Natural killer cell (primary cell): Measurements from ENCODE around the gene MAP1A. TPM values are rescaled to one million over a fixed set of nuclear protein-coding genes. Genes with fewer than 3 reads are reported as not detected.

ENCODE experiments used
- ATAC-seq, 3 donors: fragments of 150-1000 bp in 2 of 3; fragments of 200-7000 bp in 1 of 3; cut with Tn5 transposase; 1 replicate in 1 of 3; 2 replicates in 2 of 3; pipeline ENCODE4 v1.10.0; 2021; ENCODE audit warnings: mild to moderate bottlenecking in 2 of 3, moderate library complexity in 2 of 3
- DNase-seq, 2 donors: peaks; one replicate each; pipeline versions ENCODE4 v3.0.0 to v3.0.0-alpha.2; 2013 to 2021; ENCODE audit warnings: mixed read lengths in 1 of 2
- H3K27ac ChIP-seq: one replicate; pipeline ENCODE4 v1.5.1; 2013; ENCODE audit warnings: mild to moderate bottlenecking, low read length
- H3K27me3 ChIP-seq: one replicate; pipeline ENCODE4 v1.6.1; 2013; ENCODE audit warnings: low read length; ENCODE audit not compliant: control insufficient read depth, insufficient read depth
- H3K36me3 ChIP-seq: one replicate; pipeline ENCODE4 v1.6.1; 2013; ENCODE audit warnings: low read length; ENCODE audit not compliant: control insufficient read depth, insufficient read depth
- H3K4me1 ChIP-seq: one replicate; pipeline ENCODE4 v1.6.1; 2013; ENCODE audit warnings: low read length; ENCODE audit not compliant: control insufficient read depth, insufficient read depth
- H3K4me3 ChIP-seq: one replicate; pipeline ENCODE4 v1.5.1; 2013; ENCODE audit warnings: low read length
- H3K9me3 ChIP-seq: one replicate; pipeline ENCODE4 v1.6.1; 2013; ENCODE audit warnings: low read length; ENCODE audit not compliant: control insufficient read depth, insufficient read depth
- H3K27ac Mint-ChIP-seq, 2 donors: one replicate each; pipeline ENCODE4 v1.8.0; 2022; ENCODE audit warnings: mild to moderate bottlenecking in 2 of 2, mixed read lengths in 2 of 2, moderate library complexity in 1 of 2
- H3K27me3 Mint-ChIP-seq, 2 donors: one replicate each; pipeline ENCODE4 v1.8.0; 2022; ENCODE audit warnings: low read depth in 2 of 2, mixed read lengths in 2 of 2
- H3K36me3 Mint-ChIP-seq: one replicate; pipeline ENCODE4 v1.8.0; 2022; ENCODE audit warnings: mixed read lengths
- H3K4me1 Mint-ChIP-seq, 2 donors: one replicate each; pipeline ENCODE4 v1.8.0; 2022; ENCODE audit warnings: mixed read lengths in 2 of 2
- H3K4me3 Mint-ChIP-seq: one replicate; pipeline ENCODE4 v1.8.0; 2022; ENCODE audit warnings: mild to moderate bottlenecking, moderate library complexity, mixed read lengths
- H3K9me3 Mint-ChIP-seq, 2 donors: one replicate each; pipeline ENCODE4 v1.8.0; 2022; ENCODE audit warnings: mixed read lengths in 2 of 2
- CTCF ChIP-seq: fragments of 200-600 bp; IDR thresholded peaks from one replicate; pipeline ENCODE4 v1.8.0; 2022; ENCODE audit warnings: antibody characterized with exemption
- WGBS: methylation state at CpG from one replicate; pipeline ENCODE4 v1.1.7; 2013; ENCODE audit warnings: missing lambda C conversion rate; ENCODE audit not compliant: insufficient coverage; 5-methylcytosine and 5-hydroxymethylcytosine counted together
- intact Hi-C: fragments of 100-400 bp; cut with micrococcal nuclease; formaldehyde crosslinking; loops from one replicate; pipeline ENCODE4 v1.14.2; 2022
- total RNA-seq, 4 donors: library from RNA; stranded (reverse); fragments of 120-200 nt in 1 of 4; gene quantifications; one replicate each; pipeline versions ENCODE4 v1.2.3 to v1.2.4, GENCODE V29; 2013 to 2022

Gene MAP1A
- total RNA-seq, 3 donors from 2014 or later (not counting 1 experiment from before 2014, with no cell fraction given) = 0.72 to 2.2 (median 0.98) TPM

- Mint-ChIP-seq H3K4me1 (peaks cover 15 to 25% of the 10 kb centered on the region in 2 donors), H3K4me3 (peak overlapping the region; percentile 9), H3K9me3 (no peaks in the 10 kb centered on the region), H3K27me3 (peaks cover 38 to 40% of the 10 kb centered on the region in 2 donors), H3K27ac (no peak overlapping the region), H3K36me3 (no peaks in the 10 kb centered on the region)
- DNase-seq (no peak), ATAC-seq (no peak)
- Histone ChIP-seq H3K4me1 (peaks cover 11% of the 10 kb centered on the region), H3K36me3 (no peaks in the 10 kb centered on the region), H3K4me3 (no peak overlapping the region), H3K27ac (no peak overlapping the region), H3K9me3 (no peaks in the 10 kb centered on the region), H3K27me3 (peaks cover 11% of the 10 kb centered on the region)
- 28% methylated on average over 2 of the region's 2 CpGs for WGBS
- intact Hi-C loops = no loop called here
- no peak for TF ChIP-seq CTCF
Measured at GRCh38 chr15:43519196-43519595, 1.8 kb downstream of the MAP1A start.

GRCh38 chr15:43520138-43520537 lies 2.7 kb downstream of the MAP1A start:
- intact Hi-C loops = no loop called here
- no peak for DNase-seq
- H3K36me3 Mint-ChIP-seq = no peaks in the 10 kb centered on the region

GRCh38 chr15:43521419-43521818 lies 4.0 kb downstream of the MAP1A start:
- Mint-ChIP-seq H3K4me3 (no peak overlapping the region), H3K27ac (no peak overlapping the region), H3K4me1 (peaks cover 10 to 25% of the 10 kb centered on the region in 2 donors), H3K27me3 (peaks cover 28 to 35% of the 10 kb centered on the region in 2 donors), H3K9me3 (no peaks in the 10 kb centered on the region), H3K36me3 (no peaks in the 10 kb centered on the region)
- 92% methylated on average over 11 of the region's 11 CpGs for WGBS
- peaks cover 11% of the 10 kb centered on the region for H3K4me1 ChIP-seq
- DNase-seq = no peak
- TF ChIP-seq CTCF = no peak
- intact Hi-C loops = no loop called here
- no peak overlapping the region for H3K4me3 ChIP-seq
- ATAC-seq = no peak
- no peaks in the 10 kb centered on the region for H3K36me3 ChIP-seq
- no peak overlapping the region for H3K27ac ChIP-seq
- no peaks in the 10 kb centered on the region for H3K9me3 ChIP-seq
- H3K27me3 ChIP-seq = peaks cover 11% of the 10 kb centered on the region

More at GRCh38 chr15:43520138-43520537, 2.7 kb downstream of the MAP1A start:
- H3K27ac Mint-ChIP-seq = no peak overlapping the region
- Histone ChIP-seq H3K36me3 (no peaks in the 10 kb centered on the region), H3K27me3 (peaks cover 11% of the 10 kb centered on the region), H3K4me1 (peaks cover 11% of the 10 kb centered on the region), H3K27ac (no peak overlapping the region), H3K9me3 (no peaks in the 10 kb centered on the region), H3K4me3 (no peak overlapping the region)
- 74% methylated on average over 1 of the region's 2 CpGs for WGBS
- no peaks in the 10 kb centered on the region for H3K9me3 Mint-ChIP-seq
- peaks cover 10 to 25% of the 10 kb centered on the region in 2 donors for H3K4me1 Mint-ChIP-seq
- ATAC-seq = no peak
- no peak for TF ChIP-seq CTCF
- H3K27me3 Mint-ChIP-seq = peaks cover 38 to 40% of the 10 kb centered on the region in 2 donors
- H3K4me3 Mint-ChIP-seq = no peak overlapping the region

- no peak for TF ChIP-seq CTCF
- intact Hi-C loops = no loop called here
- ATAC-seq = no peak
- no peaks in the 10 kb centered on the region for H3K9me3 ChIP-seq
- Mint-ChIP-seq H3K36me3 (no peaks in the 10 kb centered on the region), H3K4me1 (peaks cover 7 to 21% of the 10 kb centered on the region in 2 donors), H3K4me3 (no peak overlapping the region), H3K27me3 (peaks cover 20 to 28% of the 10 kb centered on the region in 2 donors), H3K9me3 (no peaks in the 10 kb centered on the region), H3K27ac (no peak overlapping the region)
- H3K27ac ChIP-seq = no peak overlapping the region
- H3K27me3 ChIP-seq = peaks cover 8% of the 10 kb centered on the region
- H3K36me3 ChIP-seq = no peaks in the 10 kb centered on the region
- H3K4me3 ChIP-seq = no peak overlapping the region
- 87% methylated on average over 9 of the region's 9 CpGs for WGBS
- H3K4me1 ChIP-seq = peaks cover 11% of the 10 kb centered on the region
- no peak for DNase-seq
Measured at GRCh38 chr15:43522247-43522646, 4.8 kb downstream of the MAP1A start.
